HCT116 (cell line): ENCODE results near the gene COA7. TPM values are rescaled to one million over a fixed set of nuclear protein-coding genes. Genes with fewer than 3 reads are reported as not detected.
"Not testable (repeated sequence)": the region's sequence is repeated elsewhere in the genome, so short reads cannot be mapped to it uniquely, and the experiment has no call there.

Experiments
- ATAC-seq: fragments of 200-7000 bp; cut with Tn5 transposase; 2 replicates; pipeline ENCODE4 v1.9.1; 2020; ENCODE audit warnings: mild to moderate bottlenecking, moderate library complexity
- BruUV-seq: library from RNA; stranded (reverse); fragments of 400-500 nt; replicated peaks from 2 replicates; lab custom pipeline; 2021; lab: Mats Ljungman, UMichigan
- CTCF ChIA-PET: fragments of 300-600 bp; sonication (Branson Sonifier 250); formaldehyde crosslinking; loops from one replicate; lab custom pipeline; 2021; ENCODE audit warnings: antibody characterized with exemption; lab: Charles Lee
- POLR2A ChIA-PET: fragments of 300-600, 350-600 bp; sonication (Branson Sonifier 250); formaldehyde crosslinking; loops from one replicate; lab custom pipeline; 2021; ENCODE audit warnings: antibody characterized with exemption; lab: Charles Lee
- RAD21 ChIA-PET, 2 experiments: fragments of 300-600 bp; sonication (Branson Sonifier 250); formaldehyde crosslinking; loops; one replicate each; lab custom pipeline; 2023; ENCODE audit warnings: low total read pairs in 2 of 2; ENCODE audit not compliant: uncharacterized antibody in 2 of 2, unreplicated experiment in 2 of 2, low non-redundant PET in 1 of 2; lab: Charles Lee
- DNase-seq: peaks from one replicate; pipeline ENCODE4 v3.0.0-alpha.2; 2010; ENCODE audit warnings: low read depth, low spot score
- H2AFZ ChIP-seq: fragments of 200-600 bp; shearing (Covaris generic), sonication (generic); 2 replicates; pipeline ENCODE4 v1.6.1; 2017; ENCODE audit warnings: low read depth, mixed run types, mixed read lengths, antibody characterized with exemption, low read length; ENCODE audit not compliant: poor library complexity, severe bottlenecking
- H3K27ac ChIP-seq: 2 replicates; pipeline ENCODE4 v1.5.1; 2012; ENCODE audit warnings: low read depth, low read length
- H3K27me3 ChIP-seq: fragments of 200-600 bp; sonication (generic); 2 replicates; pipeline ENCODE4 v1.6.1; 2016; ENCODE audit warnings: mixed run types, low read length, mixed read lengths; ENCODE audit not compliant: insufficient read depth
- H3K36me3 ChIP-seq, 2 experiments: fragments of 200-500 bp in 1 of 2; fragments of 200-600 bp in 1 of 2; sonication (Bioruptor generic) in 1 of 2; sonication (generic) in 1 of 2; 2 replicates each; pipeline versions ENCODE4 v1.5.1 to v1.6.1; 2014 to 2016; ENCODE audit warnings: low read length in 2 of 2, inconsistent platforms in 1 of 2, mixed read lengths in 1 of 2, mixed run types in 1 of 2; ENCODE audit not compliant: insufficient read depth in 2 of 2, control insufficient read depth in 1 of 2
- H3K4me1 ChIP-seq, 2 experiments: fragments of 200-600 bp in 1 of 2; sonication (generic) in 1 of 2; 2 replicates each; pipeline versions ENCODE4 v1.5.1 to v1.6.1; 2012 to 2017; ENCODE audit warnings: low read length in 2 of 2, inconsistent platforms in 1 of 2, mild to moderate bottlenecking in 1 of 2, mixed read lengths in 1 of 2, mixed run types in 1 of 2, moderate library complexity in 1 of 2; ENCODE audit not compliant: insufficient read depth in 2 of 2, control insufficient read depth in 1 of 2
- H3K4me2 ChIP-seq: fragments of 200-600 bp; sonication (generic); 2 replicates; pipeline ENCODE4 v1.6.1; 2017; ENCODE audit warnings: mixed run types, low read length, mixed read lengths
- H3K4me3 ChIP-seq, 2 experiments: fragments of 200-600 bp in 1 of 2; sonication (generic) in 1 of 2; replicated peaks in 1 of 2; 2 replicates each; pipeline ENCODE4 v1.5.1; 2011 to 2016; ENCODE audit warnings: low read length in 2 of 2, control low read depth in 1 of 2, low read depth in 1 of 2, mild to moderate bottlenecking in 1 of 2, mixed read lengths in 1 of 2, mixed run types in 1 of 2
- H3K79me2 ChIP-seq: fragments of 200-600 bp; sonication (generic); 2 replicates; pipeline ENCODE4 v1.6.1; 2017; ENCODE audit warnings: mild to moderate bottlenecking, mixed run types, low read length, moderate library complexity, mixed read lengths; ENCODE audit not compliant: insufficient read depth
- H3K9ac ChIP-seq: fragments of 200-600 bp; sonication (generic); 2 replicates; pipeline ENCODE4 v1.6.1; 2016; ENCODE audit warnings: low read length, mixed read lengths
- H3K9me2 ChIP-seq: fragments of 200-600 bp; sonication (generic), shearing (Covaris generic); 2 replicates; pipeline ENCODE4 v1.6.1; 2017; ENCODE audit warnings: mixed run types, mild to moderate bottlenecking, moderate library complexity; ENCODE audit not compliant: insufficient read depth
- H3K9me3 ChIP-seq, 2 experiments: fragments of 200-500 bp in 1 of 2; fragments of 200-600 bp in 1 of 2; sonication (Bioruptor generic) in 1 of 2; sonication (generic) in 1 of 2; 2 replicates each; pipeline ENCODE4 v1.6.1; 2014 to 2017; ENCODE audit warnings: low read length in 2 of 2, mixed read lengths in 2 of 2, inconsistent platforms in 1 of 2, low read depth in 1 of 2, mild to moderate bottlenecking in 1 of 2, mixed run types in 1 of 2, moderate library complexity in 1 of 2; ENCODE audit not compliant: control insufficient read depth in 1 of 2, insufficient read depth in 1 of 2
- H4K20me1 ChIP-seq: fragments of 200-600 bp; sonication (generic), shearing (Covaris generic); 2 replicates; pipeline ENCODE4 v1.6.1; 2017; ENCODE audit warnings: mixed run types, mild to moderate bottlenecking, moderate library complexity; ENCODE audit not compliant: insufficient read depth
- CBX3 ChIP-seq: IDR thresholded peaks from 2 replicates; pipeline ENCODE4 v1.6.1; 2012; ENCODE audit warnings: low read depth
- EGR1 ChIP-seq: IDR thresholded peaks from 2 replicates; pipeline ENCODE4 v1.6.1; 2012; ENCODE audit warnings: low read depth
- ELF1 ChIP-seq: IDR thresholded peaks from 2 replicates; pipeline ENCODE4 v1.6.1; 2012; ENCODE audit warnings: low read depth, borderline replicate concordance
- EZH2phosphoT487 ChIP-seq: fragments of 200-600 bp; IDR thresholded peaks from 2 replicates; pipeline ENCODE4 v1.6.1; 2018; ENCODE audit warnings: antibody characterized with exemption, borderline replicate concordance
- JUND ChIP-seq: IDR thresholded peaks from 2 replicates; pipeline ENCODE4 v1.6.1; 2012
- POLR2A ChIP-seq: IDR thresholded peaks from 2 replicates; pipeline ENCODE4 v1.7.0; 2011; ENCODE audit warnings: borderline replicate concordance; ENCODE audit not compliant: insufficient read depth, insufficient read length; ENCODE audit errors: extremely low read depth
- POLR2AphosphoS5 ChIP-seq: IDR thresholded peaks from 2 replicates; pipeline ENCODE4 v1.6.1; 2011; ENCODE audit warnings: mild to moderate bottlenecking, low read depth, low read length, moderate library complexity
- SIN3A ChIP-seq: IDR thresholded peaks from 2 replicates; pipeline ENCODE4 v1.6.1; 2012; ENCODE audit warnings: low read depth
- SRF ChIP-seq: IDR thresholded peaks from 2 replicates; pipeline ENCODE4 v1.6.1; 2012; ENCODE audit warnings: low read depth
- YY1 ChIP-seq: IDR thresholded peaks from 2 replicates; pipeline ENCODE4 v1.6.1; 2011; ENCODE audit warnings: low read length, low read depth, moderate library complexity, mild to moderate bottlenecking; ENCODE audit not compliant: insufficient replicate concordance; ENCODE audit errors: extremely low read depth
- ZFX ChIP-seq: fragments of 450-650 bp; IDR thresholded peaks from 2 replicates; pipeline ENCODE4 v1.6.1; 2017
- ZNF274 ChIP-seq: fragments of 200-500 bp; sonication (Bioruptor generic); IDR thresholded peaks from 2 replicates; pipeline ENCODE4 v1.6.1; 2014; ENCODE audit warnings: mild to moderate bottlenecking, low read depth, low read length, inconsistent platforms
- intact Hi-C: fragments of 100-400 bp; cut with micrococcal nuclease; formaldehyde crosslinking; loops from 2 replicates; pipeline ENCODE4 v1.10.0; 2022
- total RNA-seq: library from RNA; stranded (reverse); gene quantifications from one replicate; pipeline ENCODE4 v1.2.1, GENCODE V29; 2021; ENCODE audit not compliant: unreplicated experiment
- TF ChIP-seq, protein P1 (sequence below): IDR thresholded peaks from 2 replicates; pipeline ENCODE4 v1.6.1; 2012
- TF ChIP-seq, protein P2 (sequence below): IDR thresholded peaks from 2 replicates; pipeline ENCODE4 v1.6.1; 2012
- TF ChIP-seq, protein P3 (sequence below), 3 experiments: fragments of 200-600 bp in 1 of 3; sonication (generic) in 1 of 3; IDR thresholded peaks in 2 of 3; conservative IDR thresholded peaks in 1 of 3; 2 replicates each; pipeline ENCODE4 v1.5.1; 2012 to 2017; ENCODE audit warnings: low read depth in 2 of 3, low read length in 2 of 3, antibody characterized with exemption in 1 of 3, borderline replicate concordance in 1 of 3, control low read depth in 1 of 3, mild to moderate bottlenecking in 1 of 3, mixed read lengths in 1 of 3, mixed run types in 1 of 3, moderate library complexity in 1 of 3; ENCODE audit not compliant: insufficient read depth in 1 of 3

COA7 gene
- total RNA-seq, 1 experiment from 2014 or later = 43.6 TPM

DNA sequence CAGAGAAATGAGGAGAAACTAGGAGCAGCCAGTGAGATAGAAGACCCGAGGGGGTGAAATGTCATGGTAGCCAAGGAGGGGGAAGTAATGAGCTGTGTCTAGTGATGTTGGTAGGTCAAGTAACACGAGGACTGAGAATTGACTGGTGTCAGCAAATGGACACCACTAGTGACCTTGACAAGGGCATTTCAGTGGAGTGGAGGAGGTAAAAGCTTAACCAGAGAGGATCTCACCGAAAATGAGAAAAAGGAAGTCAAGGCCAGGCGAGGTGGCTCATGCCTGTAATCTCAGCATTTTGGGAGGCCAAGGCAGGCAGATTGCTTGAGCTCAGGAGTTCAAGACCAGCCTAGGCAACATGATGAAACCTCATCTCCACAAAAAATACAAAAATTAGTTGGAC lies 25.1 kb upstream of the COA7 start (continued):
- no peak for TF ChIP-seq YY1
- TF ChIP-seq, protein P1, sequence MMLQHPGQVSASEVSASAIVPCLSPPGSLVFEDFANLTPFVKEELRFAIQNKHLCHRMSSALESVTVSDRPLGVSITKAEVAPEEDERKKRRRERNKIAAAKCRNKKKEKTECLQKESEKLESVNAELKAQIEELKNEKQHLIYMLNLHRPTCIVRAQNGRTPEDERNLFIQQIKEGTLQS = no peak
- no peak for TF ChIP-seq ZNF274
- no peak for TF ChIP-seq JUND

DNA sequence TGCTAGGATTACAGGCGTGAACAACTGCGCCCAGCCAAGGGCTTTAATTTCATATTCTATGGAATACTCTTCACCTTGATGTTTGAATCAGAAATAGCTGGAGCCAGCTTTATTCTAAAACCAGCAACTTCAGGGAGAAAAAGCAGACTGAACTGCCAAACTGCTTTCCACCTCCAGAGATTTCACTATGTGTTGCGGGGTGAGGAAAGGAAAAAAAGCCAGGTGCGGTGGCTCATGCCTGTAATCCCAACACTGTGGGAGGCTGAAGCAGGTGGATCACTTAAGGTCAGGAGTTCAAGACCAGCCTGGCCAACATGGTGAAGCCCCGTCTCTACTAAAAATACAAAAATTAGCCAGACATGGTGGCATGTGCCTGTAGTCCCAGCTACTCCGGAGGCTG lies 17.1 kb upstream of the COA7 start:
- BruUV-seq, H3K4me3 ChIP-seq, RAD21 ChIA-PET, H3K27ac ChIP-seq, ATAC-seq, CTCF ChIA-PET, H3K4me2 ChIP-seq, H3K79me2 ChIP-seq, H3K9ac ChIP-seq, H4K20me1 ChIP-seq, H3K27me3 ChIP-seq, intact Hi-C loops, H3K9me2 ChIP-seq, H3K4me1 ChIP-seq, DNase-seq, H3K9me3 ChIP-seq, H3K36me3 ChIP-seq, POLR2A ChIA-PET, H2AFZ ChIP-seq: not testable (repeated sequence)

DNA sequence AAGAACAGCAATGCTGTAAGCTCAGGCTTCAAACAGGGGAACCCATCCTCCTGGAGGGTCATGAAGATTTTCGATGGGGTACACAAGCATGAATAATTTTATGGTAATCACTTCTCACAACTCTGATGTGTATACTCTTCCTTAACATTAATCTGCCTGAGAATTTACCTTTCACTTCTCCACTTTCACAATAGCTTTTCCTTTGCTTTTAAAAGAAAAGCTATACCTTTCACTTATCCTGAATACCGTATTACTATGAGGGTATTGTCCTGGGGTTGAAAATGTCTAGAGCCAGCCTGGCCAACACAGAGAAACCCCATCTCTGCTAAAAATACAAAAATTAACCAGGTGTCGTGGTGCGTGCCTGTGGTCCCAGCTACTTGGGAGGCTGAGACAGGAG lies 15.4 kb upstream of the COA7 start:
- no peak for ATAC-seq
- POLR2A ChIA-PET = no interaction called here
- TF ChIP-seq JUND (no peak), CBX3 (no peak), ZFX (no peak), POLR2A (no peak), ELF1 (no peak), POLR2AphosphoS5 (no peak), SRF (no peak), EZH2phosphoT487 (no peak), SIN3A (no peak), EGR1 (no peak)
- TF ChIP-seq, protein P2, sequence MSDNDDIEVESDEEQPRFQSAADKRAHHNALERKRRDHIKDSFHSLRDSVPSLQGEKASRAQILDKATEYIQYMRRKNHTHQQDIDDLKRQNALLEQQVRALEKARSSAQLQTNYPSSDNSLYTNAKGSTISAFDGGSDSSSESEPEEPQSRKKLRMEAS = no peak
- TF ChIP-seq, protein P3, sequence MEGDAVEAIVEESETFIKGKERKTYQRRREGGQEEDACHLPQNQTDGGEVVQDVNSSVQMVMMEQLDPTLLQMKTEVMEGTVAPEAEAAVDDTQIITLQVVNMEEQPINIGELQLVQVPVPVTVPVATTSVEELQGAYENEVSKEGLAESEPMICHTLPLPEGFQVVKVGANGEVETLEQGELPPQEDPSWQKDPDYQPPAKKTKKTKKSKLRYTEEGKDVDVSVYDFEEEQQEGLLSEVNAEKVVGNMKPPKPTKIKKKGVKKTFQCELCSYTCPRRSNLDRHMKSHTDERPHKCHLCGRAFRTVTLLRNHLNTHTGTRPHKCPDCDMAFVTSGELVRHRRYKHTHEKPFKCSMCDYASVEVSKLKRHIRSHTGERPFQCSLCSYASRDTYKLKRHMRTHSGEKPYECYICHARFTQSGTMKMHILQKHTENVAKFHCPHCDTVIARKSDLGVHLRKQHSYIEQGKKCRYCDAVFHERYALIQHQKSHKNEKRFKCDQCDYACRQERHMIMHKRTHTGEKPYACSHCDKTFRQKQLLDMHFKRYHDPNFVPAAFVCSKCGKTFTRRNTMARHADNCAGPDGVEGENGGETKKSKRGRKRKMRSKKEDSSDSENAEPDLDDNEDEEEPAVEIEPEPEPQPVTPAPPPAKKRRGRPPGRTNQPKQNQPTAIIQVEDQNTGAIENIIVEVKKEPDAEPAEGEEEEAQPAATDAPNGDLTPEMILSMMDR (IDR thresholded peaks at IDR 0.05 in 2 of 3, conservative IDR thresholded peaks at IDR 0.05 in 1 of 3; ENCODE audit: borderline replicate concordance in 1 of 3, insufficient read depth in 1 of 3, low read depth in 2 of 3, low read length in 2 of 3) = no peak

More for the DNA sequence above, 15.4 kb upstream of the COA7 start:
- H4K20me1 ChIP-seq = no peaks in the 10 kb centered on the region
- no peak overlapping the region for H3K4me3 ChIP-seq
- BruUV-seq = no TSS peak
- no peaks in the 10 kb centered on the region for H3K27me3 ChIP-seq
- H3K27ac ChIP-seq = no peak overlapping the region
- intact Hi-C loops = no loop called here
- DNase-seq = no peak
- H3K4me2 ChIP-seq = no peak overlapping the region
- RAD21 ChIA-PET = no interaction called here
- no peaks in the 10 kb centered on the region for H3K9me3 ChIP-seq
- H3K9ac ChIP-seq = no peak overlapping the region
- no peaks in the 10 kb centered on the region for H3K79me2 ChIP-seq
- CTCF ChIA-PET = interaction anchor here (1.3 kb wide), 1 partner anchor 469 kb away, joined by 3 read pairs; no protein-coding TSS in a partner anchor
- peaks cover 0 to 6% of the 10 kb centered on the region in 2 experiments; a peak in 2 of 4 replicates for H3K4me1 ChIP-seq
- no peaks in the 10 kb centered on the region for H3K9me2 ChIP-seq
- H2AFZ ChIP-seq = no peak overlapping the region
- no peaks in the 10 kb centered on the region for H3K36me3 ChIP-seq
